BJ (cell line): ENCODE data around the gene CRIM1. TPM values are rescaled to one million over a fixed set of nuclear protein-coding genes. Genes with fewer than 3 reads are reported as not detected.

Experiments
- CTCF ChIA-PET: fragments of 350-600 bp; formaldehyde crosslinking; extraction: SDS; loops from one replicate; lab custom pipeline; 2021; ENCODE audit warnings: antibody characterized with exemption, inconsistent platforms; lab: Yijun Ruan, JAX
- POLR2A ChIA-PET: fragments of 300-600 bp; sonication (Branson Sonifier 250); formaldehyde crosslinking; extraction: SDS; loops from one replicate; lab custom pipeline; 2021; ENCODE audit warnings: antibody characterized with exemption; lab: Charles Lee
- DNase-seq: peaks from one replicate; pipeline ENCODE4 v3.0.0-alpha.2; 2011; ENCODE audit warnings: low read depth
- H3K27me3 ChIP-seq: 2 replicates; pipeline ENCODE4 v1.6.0; 2011; ENCODE audit warnings: low read length; ENCODE audit not compliant: control insufficient read depth, insufficient read depth
- H3K36me3 ChIP-seq: 2 replicates; pipeline ENCODE4 v1.5.1; 2011; ENCODE audit warnings: low read length; ENCODE audit not compliant: control insufficient read depth, insufficient read depth
- H3K4me3 ChIP-seq: 2 replicates; pipeline ENCODE4 v1.5.1; 2011; ENCODE audit warnings: low read depth, mild to moderate bottlenecking, control low read depth, low read length
- CTCF ChIP-seq: IDR thresholded peaks from 2 replicates; pipeline ENCODE4 v1.5.1; 2011; ENCODE audit warnings: low read depth, mild to moderate bottlenecking, control low read depth, inconsistent platforms, low read length, moderate library complexity; ENCODE audit not compliant: insufficient read depth
- polyA plus RNA-seq: library from polyadenylated mRNA; depleted of rRNA; stranded (reverse); fragments of >200 nt; gene quantifications from 2 replicates; pipeline ENCODE4 v1.2.3, GENCODE V29; 2011

CRIM1 gene
- polyA plus RNA-seq, 1 experiment, result 729 TPM

- TF ChIP-seq CTCF, result no peak
- no peaks in the 10 kb centered on the region for H3K27me3 ChIP-seq
- POLR2A ChIA-PET, result no interaction called here
- CTCF ChIA-PET, result no interaction called here
- DNase-seq, result no peak
- H3K36me3 ChIP-seq, result peaks cover 2% of the 10 kb centered on the region
- no peak overlapping the region for H3K4me3 ChIP-seq
Observed at GRCh38 chr2:36415381-36416022, 59.9 kb downstream of the CRIM1 start.

- Histone ChIP-seq H3K27me3 (no peaks in the 10 kb centered on the region), H3K36me3 (peaks cover 4% of the 10 kb centered on the region), H3K4me3 (no peak overlapping the region)
- TF ChIP-seq CTCF, result no peak
- CTCF ChIA-PET, result no interaction called here
- no peak for DNase-seq
- POLR2A ChIA-PET, result no interaction called here
Observed at GRCh38 chr2:36416370-36417165, 61.0 kb downstream of the CRIM1 start.

GRCh38 chr2:36420569-36421181, 65.1 kb downstream of the CRIM1 start:
- DNase-seq, result no peak
- Histone ChIP-seq H3K4me3 (no peak overlapping the region), H3K27me3 (no peaks in the 10 kb centered on the region), H3K36me3 (peaks cover 6% of the 10 kb centered on the region)
- POLR2A ChIA-PET, result no interaction called here
- CTCF ChIA-PET, result interaction anchor here (0.6 kb wide), 1 partner anchor 82 kb away, joined by 3 read pairs; no protein-coding TSS in a partner anchor
- TF ChIP-seq CTCF, result no peak

GRCh38 chr2:36421379-36421778, 65.8 kb downstream of the CRIM1 start:
- Histone ChIP-seq H3K36me3 (peaks cover 6% of the 10 kb centered on the region), H3K27me3 (no peaks in the 10 kb centered on the region), H3K4me3 (no peak overlapping the region)
- ChIA-PET CTCF (no interaction called here), POLR2A (no interaction called here)
- DNase-seq, result no peak
- TF ChIP-seq CTCF, result no peak

- no peak for DNase-seq
- Histone ChIP-seq H3K27me3 (no peaks in the 10 kb centered on the region), H3K4me3 (no peak overlapping the region), H3K36me3 (peaks cover 4% of the 10 kb centered on the region)
- TF ChIP-seq CTCF, result no peak
- ChIA-PET CTCF (interaction anchor here (1.0 to 1.5 kb wide), 3 partner anchors 10 to 59 kb away, joined by 3 to 5 read pairs (median 4); no protein-coding TSS in a partner anchor), POLR2A (interaction anchor here (0.9 kb wide), 1 partner anchor 145 kb away, joined by 3 read pairs; no protein-coding TSS in a partner anchor)
Observed at GRCh38 chr2:36423172-36423571, 67.6 kb downstream of the CRIM1 start.
